Measurements from ENCODE around the gene ERF.

GRCh38 chr19:42292963-42293362 lies 38.0 kb upstream of the ERF start:
- TF ChIP-seq, protein P1, sequence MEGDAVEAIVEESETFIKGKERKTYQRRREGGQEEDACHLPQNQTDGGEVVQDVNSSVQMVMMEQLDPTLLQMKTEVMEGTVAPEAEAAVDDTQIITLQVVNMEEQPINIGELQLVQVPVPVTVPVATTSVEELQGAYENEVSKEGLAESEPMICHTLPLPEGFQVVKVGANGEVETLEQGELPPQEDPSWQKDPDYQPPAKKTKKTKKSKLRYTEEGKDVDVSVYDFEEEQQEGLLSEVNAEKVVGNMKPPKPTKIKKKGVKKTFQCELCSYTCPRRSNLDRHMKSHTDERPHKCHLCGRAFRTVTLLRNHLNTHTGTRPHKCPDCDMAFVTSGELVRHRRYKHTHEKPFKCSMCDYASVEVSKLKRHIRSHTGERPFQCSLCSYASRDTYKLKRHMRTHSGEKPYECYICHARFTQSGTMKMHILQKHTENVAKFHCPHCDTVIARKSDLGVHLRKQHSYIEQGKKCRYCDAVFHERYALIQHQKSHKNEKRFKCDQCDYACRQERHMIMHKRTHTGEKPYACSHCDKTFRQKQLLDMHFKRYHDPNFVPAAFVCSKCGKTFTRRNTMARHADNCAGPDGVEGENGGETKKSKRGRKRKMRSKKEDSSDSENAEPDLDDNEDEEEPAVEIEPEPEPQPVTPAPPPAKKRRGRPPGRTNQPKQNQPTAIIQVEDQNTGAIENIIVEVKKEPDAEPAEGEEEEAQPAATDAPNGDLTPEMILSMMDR (IDR thresholded peaks at IDR 0.05), result no peak
- no peak for TF ChIP-seq POLR2A (IDR thresholded peaks at IDR 0.05)

Data from right lobe of liver (tissue), 4 donors.